Stimulated activated CD8-positive, alpha-beta memory T cell treated with anti-CD3 and anti-CD28 coated beads, Interleukin-15, amount 100 ng/mL, for 4 hours (primary cell): Measurements from ENCODE around the gene CYP24A1.

Source experiments
- DNase-seq, 2 donors: peaks; one replicate each; pipeline ENCODE4 v3.0.0-alpha.2; 2020; ENCODE audit warnings: low read depth in 2 of 2

The CYP24A1 gene

GRCh38 chr20:54203281-54203680, 29.5 kb upstream of the CYP24A1 start:
- DNase-seq = no peak

GRCh38 chr20:54201268-54201846, 27.6 kb upstream of the CYP24A1 start:
- DNase-seq = no peak

- no peak for DNase-seq
These were observed 26.9 kb upstream of the CYP24A1 start for GRCh38 chr20:54200487-54201267.

GRCh38 chr20:54199721-54200176, 26.0 kb upstream of the CYP24A1 start:
- peak; percentile 16 to 30 for DNase-seq

- no peak for DNase-seq
These were observed 25.5 kb upstream of the CYP24A1 start for GRCh38 chr20:54199283-54199682.

GRCh38 chr20:54197621-54198604, 24.1 kb upstream of the CYP24A1 start:
- DNase-seq = no peak

- no peak for DNase-seq
These were observed 22.0 kb upstream of the CYP24A1 start for GRCh38 chr20:54195483-54196472.

GRCh38 chr20:54194724-54195438, 21.1 kb upstream of the CYP24A1 start:
- DNase-seq = no peak

GRCh38 chr20:54193817-54194216, 20.0 kb upstream of the CYP24A1 start:
- DNase-seq = no peak

- no peak for DNase-seq
These were observed 16.4 kb upstream of the CYP24A1 start for GRCh38 chr20:54190217-54190616.

- no peak for DNase-seq
These were observed 15.8 kb upstream of the CYP24A1 start for GRCh38 chr20:54189630-54190029.

- DNase-seq = no peak
These were observed 14.5 kb upstream of the CYP24A1 start for GRCh38 chr20:54188132-54188849.

GRCh38 chr20:54184904-54185626, 11.3 kb upstream of the CYP24A1 start:
- DNase-seq = no peak

- no peak for DNase-seq
These were observed 10.3 kb upstream of the CYP24A1 start for GRCh38 chr20:54184071-54184470.

GRCh38 chr20:54180931-54181330, 7.1 kb upstream of the CYP24A1 start:
- no peak for DNase-seq

GRCh38 chr20:54179946-54180345, 6.2 kb upstream of the CYP24A1 start:
- no peak for DNase-seq

GRCh38 chr20:54178256-54178655, 4.5 kb upstream of the CYP24A1 start:
- no peak for DNase-seq

GRCh38 chr20:54177378-54177777, 3.6 kb upstream of the CYP24A1 start:
- DNase-seq = no peak

GRCh38 chr20:54176610-54177009, 2.8 kb upstream of the CYP24A1 start:
- no peak for DNase-seq
